Renal cortical epithelial cell (primary cell): ENCODE data around the gene TMEM135. TPM values are rescaled to one million over a fixed set of nuclear protein-coding genes. Genes with fewer than 3 reads are reported as not detected.

Experiments
- DNase-seq: peaks from one replicate; pipeline ENCODE4 v3.0.0-alpha.2; 2011; ENCODE audit warnings: low read depth
- total RNA-seq: library from RNA; depleted of rRNA; stranded (reverse); fragments of >200 nt; gene quantifications from 2 replicates; pipeline ENCODE4 v1.2.3, GENCODE V29; 2014

The TMEM135 gene
- total RNA-seq, 1 donor from 2014 or later = 22.1 TPM

DNA sequence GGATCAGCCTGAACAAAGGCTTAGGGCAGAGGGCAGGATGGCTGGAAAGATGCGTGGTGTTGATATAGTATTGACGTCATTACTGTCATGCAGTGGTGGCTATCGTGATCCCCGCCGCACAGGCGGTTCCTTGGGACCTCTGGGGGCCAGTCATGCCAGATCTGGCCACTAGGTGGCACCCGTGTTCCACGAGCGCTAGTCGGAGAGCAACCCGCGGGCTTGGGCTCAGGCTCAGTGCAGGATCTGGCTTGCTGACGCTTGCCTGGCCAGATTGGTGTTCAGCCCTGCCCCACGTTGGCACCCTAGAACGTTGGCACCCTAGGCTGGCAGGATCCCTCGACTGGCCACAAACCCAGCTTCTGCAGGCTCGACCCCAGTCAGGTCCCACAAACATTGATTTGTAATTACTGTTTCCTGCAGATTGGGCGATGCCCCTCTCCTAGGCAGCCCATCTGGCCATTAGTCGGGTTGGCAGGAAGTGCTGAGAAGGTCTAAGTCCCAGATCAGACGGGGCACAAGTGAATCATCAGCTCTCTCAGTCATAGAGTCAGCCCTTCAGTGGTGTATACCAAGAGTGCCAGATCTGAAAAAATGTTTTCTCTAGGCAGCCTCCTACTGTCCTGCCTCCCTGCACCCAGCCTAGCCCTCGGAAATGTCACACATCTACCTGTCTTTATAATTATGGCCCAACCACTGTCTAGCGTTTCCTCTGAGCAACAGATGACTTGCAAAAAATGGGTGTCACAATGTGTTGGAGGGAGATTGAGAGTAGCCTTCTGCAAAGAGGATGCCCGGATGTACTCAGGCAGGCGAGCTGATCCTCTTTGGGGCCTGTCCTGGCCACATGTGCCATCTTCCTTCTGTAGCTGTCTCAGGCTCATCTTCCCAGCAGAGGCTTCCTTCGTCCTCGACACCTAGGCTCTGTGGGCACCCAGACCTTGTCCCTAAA lies 315.3 kb downstream of the TMEM135 start:
- DNase-seq = peak; percentile 53

DNA sequence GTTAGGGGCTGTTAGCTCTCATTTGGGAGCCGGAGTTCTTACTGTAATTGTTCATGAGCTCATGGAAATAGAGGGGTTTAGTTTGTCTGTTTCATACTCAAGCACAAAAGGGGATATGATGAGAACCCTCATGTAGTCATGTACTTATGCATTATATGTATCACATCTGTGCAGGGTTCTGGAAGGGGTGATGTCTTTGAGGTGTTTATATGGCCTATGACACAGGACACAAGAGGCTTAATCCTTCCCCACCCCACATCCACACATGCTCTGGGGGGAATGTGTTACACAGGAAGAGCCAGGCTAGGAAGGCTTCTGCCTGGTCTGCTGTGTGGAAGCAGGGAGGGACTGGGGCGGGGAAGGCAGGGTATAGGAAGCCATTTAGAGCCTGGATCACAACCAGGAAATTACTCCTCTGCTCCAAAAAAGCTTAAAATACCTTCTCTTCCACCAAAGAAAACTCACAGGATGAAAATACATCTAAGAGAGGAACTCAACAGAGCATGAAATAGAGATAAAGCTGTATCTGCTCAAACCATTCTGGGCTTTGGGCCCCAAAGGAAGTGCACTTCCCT lies 316.1 kb downstream of the TMEM135 start:
- no peak for DNase-seq

DNA sequence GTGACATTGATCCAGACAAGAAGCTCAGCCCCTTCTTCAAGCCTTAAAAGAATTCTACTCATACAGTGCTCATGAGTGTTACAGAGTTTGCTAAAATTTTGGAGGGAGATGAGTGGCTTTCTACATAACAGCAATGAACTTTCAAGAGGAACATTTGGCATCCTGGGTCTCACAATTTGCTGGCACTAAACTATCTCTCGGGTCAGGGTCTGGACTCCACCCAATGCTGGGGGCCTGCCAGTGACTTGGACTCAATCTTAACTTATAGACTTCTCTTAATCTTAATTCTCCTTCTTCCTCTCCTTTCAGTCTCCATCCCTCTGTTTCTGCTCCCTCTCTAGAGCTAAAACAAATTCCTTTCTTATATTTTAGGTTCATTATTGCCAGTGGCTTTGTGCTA lies 317.9 kb downstream of the TMEM135 start:
- no peak for DNase-seq

DNA sequence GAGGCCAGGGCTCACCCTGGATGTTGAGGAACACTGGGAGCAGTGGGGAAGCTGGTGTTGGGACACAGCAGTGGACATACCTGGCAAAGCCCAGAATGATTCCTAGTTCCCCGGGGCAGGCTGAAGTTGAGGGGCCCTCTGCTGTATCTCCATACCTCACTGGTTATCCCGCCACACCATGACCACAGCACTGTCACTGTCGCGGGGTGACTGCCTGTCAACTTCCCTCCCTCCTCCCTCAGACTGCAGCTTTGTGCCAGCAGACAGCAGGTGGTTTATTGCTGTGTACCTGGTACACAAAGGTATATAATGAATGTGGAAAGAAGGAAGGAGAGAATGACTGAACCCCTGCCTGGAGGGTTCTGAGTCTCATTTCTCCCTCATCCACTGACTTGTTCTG lies 318.7 kb downstream of the TMEM135 start:
- no peak for DNase-seq

DNA sequence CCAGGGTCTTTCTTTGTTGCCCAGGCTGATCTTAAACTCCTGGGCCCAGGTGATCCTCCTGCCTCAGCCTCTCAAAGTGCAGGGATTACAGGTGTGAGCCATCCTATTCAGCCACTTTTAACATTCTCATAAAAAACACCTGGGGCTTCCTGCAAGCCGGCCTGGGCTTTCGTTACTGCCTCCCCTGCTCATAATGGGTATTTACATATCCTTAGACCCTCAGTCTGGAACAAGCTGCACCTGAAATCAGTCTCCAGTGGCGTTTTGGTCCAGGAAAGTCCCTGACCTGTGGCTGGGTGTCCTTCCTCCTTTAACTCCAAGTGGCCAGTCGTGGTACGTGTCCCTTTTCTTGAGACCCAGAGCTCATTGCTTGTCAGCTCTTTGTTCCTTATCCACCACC lies 320.7 kb downstream of the TMEM135 start:
- no peak for DNase-seq

DNA sequence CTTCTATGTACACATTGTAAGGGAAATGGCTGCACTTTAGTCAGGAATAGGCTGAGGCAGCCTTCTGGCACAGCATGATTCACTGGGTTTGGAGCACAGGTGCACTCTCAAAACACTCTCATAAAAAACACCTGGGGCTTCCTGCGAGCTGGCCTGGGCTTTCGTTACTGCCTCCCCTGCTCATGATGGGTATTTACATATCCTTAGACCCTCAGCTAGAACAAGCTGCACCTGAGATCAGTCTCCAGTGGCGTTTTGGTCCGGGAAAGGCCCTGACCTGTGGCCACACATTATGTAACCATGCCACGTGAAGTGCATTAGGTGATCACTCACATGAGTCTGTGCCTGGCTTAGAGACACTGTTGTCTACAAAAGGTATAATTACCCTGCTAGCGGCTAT lies 321.7 kb downstream of the TMEM135 start:
- no peak for DNase-seq

DNA sequence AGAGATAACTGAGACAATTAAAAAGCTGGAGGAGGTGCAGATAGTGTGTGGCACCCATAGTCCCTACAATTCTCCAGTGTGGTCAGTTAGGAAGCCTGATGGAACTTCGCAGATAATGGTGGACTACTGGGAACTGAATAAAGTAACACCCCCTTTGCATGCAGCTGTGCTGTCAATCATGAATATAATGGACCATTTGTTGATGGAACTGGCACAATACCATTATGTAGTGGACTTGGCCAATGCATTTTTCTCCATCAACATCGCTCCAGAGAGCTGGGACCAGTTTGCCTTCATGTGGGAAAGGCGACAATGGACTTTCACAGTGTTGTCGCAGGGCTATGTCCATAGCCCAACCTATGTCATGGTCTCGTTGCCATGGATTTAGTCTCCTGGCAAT lies 324.2 kb downstream of the TMEM135 start:
- DNase-seq = no peak

DNA sequence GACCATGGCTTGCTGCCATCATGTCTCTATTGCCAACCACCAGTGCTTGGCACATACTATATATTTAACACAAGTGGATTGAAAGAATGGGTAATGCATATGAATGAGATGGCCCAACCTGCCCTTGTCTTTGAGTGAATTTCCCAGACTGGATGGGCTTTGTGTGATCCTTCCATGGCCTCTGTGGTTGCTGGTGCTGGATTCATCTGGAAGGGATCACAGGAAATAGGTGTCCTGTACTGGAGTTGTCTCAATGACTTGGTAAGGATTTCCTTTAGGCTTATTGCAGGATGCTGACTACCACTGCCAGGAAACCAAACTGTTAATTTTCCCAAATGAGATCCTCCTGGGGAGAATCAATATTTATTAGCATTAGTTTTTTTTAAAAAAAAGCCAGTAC lies 328.6 kb downstream of the TMEM135 start:
- no peak for DNase-seq

DNA sequence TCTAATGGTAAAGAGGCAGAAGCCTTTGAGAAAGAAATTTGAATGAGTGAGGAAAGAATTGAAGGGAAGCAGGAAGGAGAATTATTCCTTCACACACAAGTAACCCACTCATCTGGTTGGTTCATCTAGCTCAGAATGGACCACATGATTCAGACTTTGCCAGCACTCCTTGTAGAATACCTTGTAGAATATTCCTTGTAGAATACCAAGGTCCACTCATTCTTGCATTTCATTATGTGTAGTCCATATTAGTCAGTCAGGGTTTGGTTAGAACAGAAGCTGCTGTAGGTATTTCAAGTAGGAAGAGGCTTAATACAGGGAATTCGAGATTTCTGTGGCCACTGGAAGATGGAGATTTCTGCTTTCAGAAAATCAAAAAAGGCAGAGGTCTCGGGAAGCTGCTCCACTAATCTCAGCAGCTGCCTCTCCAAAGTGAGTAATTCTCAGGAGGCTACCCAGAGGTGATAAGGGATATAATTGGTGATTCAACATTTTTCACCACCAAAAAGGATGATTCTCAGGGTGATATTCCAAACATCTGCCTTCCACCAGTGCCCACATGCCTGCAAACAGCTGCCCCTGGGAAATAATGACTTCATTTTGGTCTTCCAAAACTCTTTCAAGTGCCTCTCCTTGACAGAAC lies 329.1 kb downstream of the TMEM135 start:
- no peak for DNase-seq

DNA sequence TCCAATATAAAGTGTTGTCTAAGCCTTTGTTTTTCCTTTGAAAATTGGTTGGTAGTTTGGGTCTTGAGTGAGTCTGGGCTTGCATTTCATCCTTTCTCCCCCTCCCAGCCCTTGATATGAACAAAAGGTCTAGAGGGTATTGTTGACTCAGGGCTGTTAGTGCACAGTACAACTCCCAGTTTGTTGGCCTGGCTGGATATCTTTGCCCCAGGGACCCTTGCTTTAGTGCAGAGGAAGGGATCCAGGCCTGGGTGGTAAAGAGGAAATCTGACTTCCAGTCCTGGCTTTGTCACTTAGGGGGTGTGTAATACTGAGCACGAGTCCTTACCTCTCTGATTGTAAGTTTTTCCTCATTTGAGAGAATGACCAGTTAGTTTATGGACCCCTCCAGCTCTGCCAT lies 330.4 kb downstream of the TMEM135 start:
- no peak for DNase-seq

DNA sequence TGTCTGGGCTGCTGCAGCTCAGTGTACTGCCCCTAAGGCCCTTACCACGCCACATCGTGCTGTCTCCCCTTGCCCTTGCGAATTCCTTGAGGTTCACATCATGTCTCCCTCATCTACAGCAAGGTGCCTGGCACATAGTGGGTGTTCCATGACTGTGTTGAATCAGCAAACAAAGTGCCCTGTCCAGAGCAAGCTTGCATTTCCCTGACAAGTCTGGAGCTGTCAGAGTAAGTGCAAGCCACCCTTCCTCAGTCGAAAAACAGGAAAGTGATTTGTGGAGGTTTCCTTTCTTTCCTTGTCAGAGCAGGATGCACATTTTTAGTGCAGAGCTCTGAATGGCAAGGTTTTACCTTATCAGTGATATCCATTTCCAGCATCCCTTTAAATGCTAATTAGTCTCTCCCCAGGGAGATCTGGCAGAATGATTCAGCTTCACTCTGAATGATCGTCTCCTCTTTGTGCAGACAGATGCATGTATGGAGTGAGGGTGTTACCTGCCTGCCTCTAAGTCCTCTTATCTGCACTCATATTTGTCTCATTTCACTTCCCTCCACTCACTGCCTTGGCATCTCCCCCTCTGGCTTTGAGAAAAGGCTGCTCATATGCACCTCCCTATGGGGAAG lies 331.2 kb downstream of the TMEM135 start:
- no peak for DNase-seq

DNA sequence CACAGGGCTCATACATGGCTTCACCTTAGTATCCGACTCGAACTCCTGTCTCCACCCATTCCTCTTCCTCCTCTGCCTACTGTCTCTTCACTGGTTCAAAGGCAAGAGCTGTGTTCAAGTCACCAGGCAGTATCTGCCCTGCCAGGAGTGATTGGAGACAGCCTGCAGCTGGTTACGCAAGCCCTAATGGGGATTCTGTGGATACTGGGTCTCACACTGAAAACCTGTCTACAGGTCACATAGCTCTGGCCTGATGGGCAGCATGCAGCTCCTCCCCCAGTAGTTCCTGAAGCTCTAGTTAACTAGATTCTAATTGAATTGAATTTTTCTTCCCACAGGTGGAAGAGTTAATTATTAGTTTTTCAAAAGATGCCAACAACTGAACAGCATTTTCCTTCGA lies 332.2 kb downstream of the TMEM135 start:
- no peak for DNase-seq

DNA sequence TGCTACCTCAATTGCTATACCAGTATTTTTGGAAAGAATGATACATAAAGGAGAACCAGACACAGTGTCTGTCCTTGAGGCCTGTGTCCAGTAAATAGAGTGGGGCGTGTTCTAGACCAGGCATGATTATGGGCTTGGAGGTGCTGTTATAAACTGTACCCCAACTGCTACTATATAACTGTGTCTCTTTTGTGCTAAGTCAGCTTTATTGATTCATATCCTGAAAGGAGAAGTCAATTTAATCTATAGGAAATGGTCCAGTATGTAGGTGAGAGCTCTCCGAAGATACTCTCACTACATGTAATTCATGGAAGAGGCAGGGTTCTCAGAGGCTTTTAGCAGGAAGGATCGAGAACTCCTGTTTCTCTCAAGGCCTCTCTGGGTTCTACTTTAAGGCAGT lies 334.3 kb downstream of the TMEM135 start:
- no peak for DNase-seq

Other genes with a start within 250 kb of the TMEM135 start
- gene PRSS23, start 237.4 kb upstream of the TMEM135 start, total RNA-seq = 197 and 327 TPM in 2 replicates
- gene FZD4, start 82.5 kb upstream of the TMEM135 start, total RNA-seq = 2.8 and 6.8 TPM in 2 replicates